Activated T-cell treated with anti-CD3 and anti-CD28 coated beads for 24 hours (primary cell): ENCODE measurements around the gene TMEM51.
"Not testable (repeated sequence)": the region's sequence is repeated elsewhere in the genome, so short reads cannot be mapped to it uniquely, and the experiment has no call there.

Source experiments
- DNase-seq: peaks from one replicate; pipeline ENCODE4 v3.0.0-alpha.2; 2020; ENCODE audit warnings: low read depth

Gene TMEM51

GRCh38 chr1:15154480-15155036 is 1.0 kb downstream of the TMEM51 start:
- no peak for DNase-seq

GRCh38 chr1:15155191-15155590 is 1.6 kb downstream of the TMEM51 start:
- no peak for DNase-seq

- DNase-seq: no peak
These were observed 2.6 kb downstream of the TMEM51 start for GRCh38 chr1:15155888-15156741.

GRCh38 chr1:15156807-15157380 is 3.3 kb downstream of the TMEM51 start:
- DNase-seq: no peak

- no peak for DNase-seq
These were observed 4.2 kb downstream of the TMEM51 start for GRCh38 chr1:15157524-15158399.

GRCh38 chr1:15158506-15159165 is 5.1 kb downstream of the TMEM51 start:
- no peak for DNase-seq

- no peak for DNase-seq
These were observed 5.6 kb downstream of the TMEM51 start for GRCh38 chr1:15159166-15159555.

- DNase-seq: no peak
These were observed 7.1 kb downstream of the TMEM51 start for GRCh38 chr1:15160626-15161025.

- no peak for DNase-seq
These were observed 13.8 kb downstream of the TMEM51 start for GRCh38 chr1:15167386-15167785.

GRCh38 chr1:15168479-15168878 is 14.9 kb downstream of the TMEM51 start:
- no peak for DNase-seq

- no peak for DNase-seq
These were observed 16.5 kb downstream of the TMEM51 start for GRCh38 chr1:15170071-15170470.

GRCh38 chr1:15171271-15171908 is 17.8 kb downstream of the TMEM51 start:
- DNase-seq: no peak

GRCh38 chr1:15172405-15173259 is 19.1 kb downstream of the TMEM51 start:
- no peak for DNase-seq

- DNase-seq: no peak
These were observed 20.5 kb downstream of the TMEM51 start for GRCh38 chr1:15173863-15174614.

GRCh38 chr1:15174615-15174983 is 21.1 kb downstream of the TMEM51 start:
- DNase-seq: no peak

GRCh38 chr1:15175324-15176094 is 22.0 kb downstream of the TMEM51 start:
- DNase-seq: not testable (repeated sequence)

- no peak for DNase-seq
These were observed 22.6 kb downstream of the TMEM51 start for GRCh38 chr1:15176120-15176519.

- no peak for DNase-seq
These were observed 23.5 kb downstream of the TMEM51 start for GRCh38 chr1:15176898-15177665.
